WI38 (cell line): Measurements from ENCODE around the gene F2R.

Experiments used
- H3K4me3 ChIP-seq: 2 replicates; pipeline ENCODE4 v1.5.1; 2011; ENCODE audit warnings: low read depth, mild to moderate bottlenecking, control low read depth, low read length
- CTCF ChIP-seq: IDR thresholded peaks from 2 replicates; pipeline ENCODE4 v1.5.1; 2012; ENCODE audit warnings: low read depth, mild to moderate bottlenecking, control low read depth, low read length

Gene F2R

GRCh38 chr5:76684756-76685519, 31.0 kb upstream of the F2R start:
- no peak overlapping the region for H3K4me3 ChIP-seq
- TF ChIP-seq CTCF = no peak

GRCh38 chr5:76685704-76686103, 30.2 kb upstream of the F2R start:
- TF ChIP-seq CTCF = no peak
- H3K4me3 ChIP-seq = no peak overlapping the region

- no peak overlapping the region for H3K4me3 ChIP-seq
- no peak for TF ChIP-seq CTCF
Measured at GRCh38 chr5:76688212-76688611, 27.7 kb upstream of the F2R start.

- TF ChIP-seq CTCF = no peak
- H3K4me3 ChIP-seq = no peak overlapping the region
Measured at GRCh38 chr5:76688836-76689235, 27.1 kb upstream of the F2R start.

GRCh38 chr5:76689321-76690036, 26.4 kb upstream of the F2R start:
- TF ChIP-seq CTCF = no peak
- no peak overlapping the region for H3K4me3 ChIP-seq

GRCh38 chr5:76690037-76690679, 25.8 kb upstream of the F2R start:
- no peak overlapping the region for H3K4me3 ChIP-seq
- no peak for TF ChIP-seq CTCF
